Hepatocyte (in vitro differentiated cells): ENCODE data around the gene CILP. TPM values are rescaled to one million over a fixed set of nuclear protein-coding genes. Genes with fewer than 3 reads are reported as not detected.

ENCODE experiments used
- DNase-seq: peaks from one replicate; pipeline ENCODE4 v3.0.0-alpha.2; 2016; ENCODE audit warnings: low spot score
- H2AFZ ChIP-seq: fragments of 200-600 bp; sonication (generic); 2 replicates; pipeline ENCODE4 v1.6.0; 2016; ENCODE audit warnings: antibody characterized with exemption, mild to moderate bottlenecking
- H3K27ac ChIP-seq: fragments of 200-600 bp; sonication (generic); 2 replicates; pipeline ENCODE4 v1.5.1; 2016; ENCODE audit warnings: mild to moderate bottlenecking
- H3K27me3 ChIP-seq: fragments of 200-600 bp; sonication (generic); 2 replicates; pipeline ENCODE4 v1.6.1; 2016
- H3K36me3 ChIP-seq: fragments of 200-600 bp; sonication (generic); replicated peaks from 2 replicates; pipeline ENCODE4 v1.5.1; 2016; ENCODE audit warnings: low read depth; ENCODE audit not compliant: insufficient read depth
- H3K4me1 ChIP-seq: fragments of 200-600 bp; sonication (generic); 2 replicates; pipeline ENCODE4 v1.5.1; 2016; ENCODE audit warnings: mild to moderate bottlenecking, moderate library complexity; ENCODE audit not compliant: insufficient read depth
- H3K4me2 ChIP-seq: fragments of 200-600 bp; sonication (generic); 2 replicates; pipeline ENCODE4 v1.6.0; 2016
- H3K4me3 ChIP-seq: fragments of 200-600 bp; sonication (generic); 2 replicates; pipeline ENCODE4 v1.5.1; 2016; ENCODE audit warnings: mild to moderate bottlenecking
- H3K79me2 ChIP-seq: fragments of 200-600 bp; sonication (generic); 2 replicates; pipeline ENCODE4 v1.6.0; 2017; ENCODE audit warnings: mild to moderate bottlenecking
- H3K9me2 ChIP-seq: fragments of 200-600 bp; sonication (generic); replicated peaks from 2 replicates; pipeline ENCODE4 v1.6.0; 2017; ENCODE audit warnings: mild to moderate bottlenecking; ENCODE audit not compliant: insufficient read depth
- H3K9me3 ChIP-seq: fragments of 200-600 bp; sonication (generic); 2 replicates; pipeline ENCODE4 v1.5.1; 2016; ENCODE audit warnings: low read depth, mild to moderate bottlenecking
- H4K20me1 ChIP-seq: fragments of 200-600 bp; sonication (generic); 2 replicates; pipeline ENCODE4 v1.6.0; 2016; ENCODE audit warnings: mild to moderate bottlenecking; ENCODE audit not compliant: insufficient read depth, poor library complexity, severe bottlenecking
- EZH2 ChIP-seq: fragments of 200-600 bp; sonication (generic); IDR thresholded peaks from 2 replicates; pipeline ENCODE4 v1.6.1; 2016; ENCODE audit warnings: antibody characterized with exemption, mild to moderate bottlenecking, borderline replicate concordance
- EZH2phosphoT487 ChIP-seq: fragments of 200-600 bp; sonication (generic); IDR thresholded peaks from one replicate; pipeline ENCODE4 v1.6.1; 2018; ENCODE audit warnings: antibody characterized with exemption, mild to moderate bottlenecking, low read depth, moderate library complexity; ENCODE audit not compliant: unreplicated experiment, severe bottlenecking
- WGBS: methylation state at CpG from one replicate; pipeline ENCODE4 v1.1.6; 2016; ENCODE audit warnings: low lambda C conversion rate; ENCODE audit errors: missing lambda C conversion rate; 5-methylcytosine and 5-hydroxymethylcytosine counted together
- polyA plus RNA-seq: library from polyadenylated mRNA; unstranded; fragments of >200 nt; fragmentation: Nextera tagmentation; extraction: Ambion mirVana; gene quantifications from 2 replicates; pipeline ENCODE4 v1.2.1, GENCODE V29; 2016
- total RNA-seq: library from RNA; depleted of rRNA; stranded (reverse); fragments of >200 nt; gene quantifications from 2 replicates; pipeline ENCODE4 v1.2.3, GENCODE V29; 2014
- TF ChIP-seq, protein P1 (sequence below): fragments of 200-600 bp; sonication (generic); IDR thresholded peaks from 2 replicates; pipeline ENCODE4 v1.5.1; 2016; ENCODE audit warnings: antibody characterized with exemption, mild to moderate bottlenecking; ENCODE audit not compliant: poor library complexity

Gene CILP
- total and polyA plus RNA-seq, 2 experiments from 2014 or later = 67.1 to 96.4 TPM

DNA sequence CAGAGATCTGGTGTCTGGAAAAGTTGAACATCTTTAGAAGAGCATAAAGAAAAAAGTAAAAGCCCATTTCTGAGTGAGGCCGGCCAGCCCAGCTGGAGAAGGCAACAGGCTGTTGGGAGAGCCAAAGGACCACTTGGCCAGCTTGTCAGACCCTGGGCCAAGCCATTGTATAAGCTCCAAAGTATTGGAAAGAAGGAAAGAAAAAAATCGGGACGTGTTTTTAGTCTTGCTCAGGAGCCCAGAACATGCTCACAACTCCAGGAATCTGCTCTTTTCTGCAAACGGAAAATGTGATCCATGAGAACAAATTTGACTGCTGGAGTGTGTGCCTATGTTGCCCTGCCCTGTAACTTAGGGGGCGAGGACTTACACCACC lies 15.7 kb downstream of the CILP start:
- Histone ChIP-seq H3K4me2 (no peak overlapping the region), H3K4me1 (no peaks in the 10 kb centered on the region), H3K9me2 (no peaks in the 10 kb centered on the region), H3K27me3 (no peaks in the 10 kb centered on the region), H3K9me3 (no peaks in the 10 kb centered on the region), H3K27ac (no peak overlapping the region), H3K79me2 (no peaks in the 10 kb centered on the region), H2AFZ (no peak overlapping the region), H3K36me3 (no peaks in the 10 kb centered on the region), H3K4me3 (no peak overlapping the region), H4K20me1 (no peaks in the 10 kb centered on the region)
- DNase-seq = no peak
- TF ChIP-seq EZH2phosphoT487 (no peak), EZH2 (no peak)
- TF ChIP-seq, protein P1, sequence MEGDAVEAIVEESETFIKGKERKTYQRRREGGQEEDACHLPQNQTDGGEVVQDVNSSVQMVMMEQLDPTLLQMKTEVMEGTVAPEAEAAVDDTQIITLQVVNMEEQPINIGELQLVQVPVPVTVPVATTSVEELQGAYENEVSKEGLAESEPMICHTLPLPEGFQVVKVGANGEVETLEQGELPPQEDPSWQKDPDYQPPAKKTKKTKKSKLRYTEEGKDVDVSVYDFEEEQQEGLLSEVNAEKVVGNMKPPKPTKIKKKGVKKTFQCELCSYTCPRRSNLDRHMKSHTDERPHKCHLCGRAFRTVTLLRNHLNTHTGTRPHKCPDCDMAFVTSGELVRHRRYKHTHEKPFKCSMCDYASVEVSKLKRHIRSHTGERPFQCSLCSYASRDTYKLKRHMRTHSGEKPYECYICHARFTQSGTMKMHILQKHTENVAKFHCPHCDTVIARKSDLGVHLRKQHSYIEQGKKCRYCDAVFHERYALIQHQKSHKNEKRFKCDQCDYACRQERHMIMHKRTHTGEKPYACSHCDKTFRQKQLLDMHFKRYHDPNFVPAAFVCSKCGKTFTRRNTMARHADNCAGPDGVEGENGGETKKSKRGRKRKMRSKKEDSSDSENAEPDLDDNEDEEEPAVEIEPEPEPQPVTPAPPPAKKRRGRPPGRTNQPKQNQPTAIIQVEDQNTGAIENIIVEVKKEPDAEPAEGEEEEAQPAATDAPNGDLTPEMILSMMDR = no peak
- 92% methylated on average over 5 of the region's 5 CpGs for WGBS

DNA sequence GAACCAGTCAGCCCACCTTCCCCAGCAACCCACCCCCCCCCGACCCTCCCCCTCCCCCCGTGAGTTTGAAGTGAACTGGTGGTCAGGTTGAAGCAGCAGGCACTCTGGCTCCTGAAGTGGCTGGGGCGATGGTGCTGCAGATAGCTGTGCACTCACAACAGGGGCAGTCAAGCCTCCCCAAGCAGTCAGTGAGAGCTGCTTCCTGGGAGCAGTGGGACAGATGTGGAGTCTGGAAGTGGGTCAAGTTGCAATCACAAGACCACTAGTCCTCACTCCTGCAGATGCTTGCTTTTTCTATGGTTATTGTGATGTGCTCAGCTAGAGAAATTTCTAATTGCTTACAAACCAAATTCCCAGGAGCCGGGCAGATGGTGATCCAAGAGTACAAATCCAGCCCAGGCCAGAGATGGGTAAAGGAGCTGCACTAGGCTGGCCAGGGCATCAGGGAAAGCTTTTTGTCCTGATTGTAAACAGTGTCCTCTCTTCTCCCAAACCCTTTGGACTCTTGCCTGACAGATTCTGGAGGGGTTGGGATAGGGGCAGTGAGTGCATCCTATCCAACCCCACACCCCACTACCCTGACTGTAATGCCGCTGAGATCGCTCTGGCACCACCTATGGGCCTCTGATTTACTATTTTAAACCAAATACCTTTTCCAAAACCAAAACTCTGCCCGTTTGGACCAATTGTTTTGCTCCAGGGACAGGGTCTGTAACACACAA lies 16.3 kb downstream of the CILP start:
- Histone ChIP-seq H2AFZ (no peak overlapping the region), H3K27ac (no peak overlapping the region), H4K20me1 (no peaks in the 10 kb centered on the region), H3K4me1 (no peaks in the 10 kb centered on the region), H3K4me2 (no peak overlapping the region), H3K9me2 (no peaks in the 10 kb centered on the region), H3K4me3 (no peak overlapping the region), H3K9me3 (no peaks in the 10 kb centered on the region), H3K36me3 (no peaks in the 10 kb centered on the region), H3K27me3 (no peaks in the 10 kb centered on the region), H3K79me2 (no peaks in the 10 kb centered on the region)
- 71% methylated on average over 7 of the region's 7 CpGs for WGBS
- TF ChIP-seq EZH2phosphoT487 = no peak
- TF ChIP-seq, protein P1 = no peak
- no peak for TF ChIP-seq EZH2
- DNase-seq = no peak

DNA sequence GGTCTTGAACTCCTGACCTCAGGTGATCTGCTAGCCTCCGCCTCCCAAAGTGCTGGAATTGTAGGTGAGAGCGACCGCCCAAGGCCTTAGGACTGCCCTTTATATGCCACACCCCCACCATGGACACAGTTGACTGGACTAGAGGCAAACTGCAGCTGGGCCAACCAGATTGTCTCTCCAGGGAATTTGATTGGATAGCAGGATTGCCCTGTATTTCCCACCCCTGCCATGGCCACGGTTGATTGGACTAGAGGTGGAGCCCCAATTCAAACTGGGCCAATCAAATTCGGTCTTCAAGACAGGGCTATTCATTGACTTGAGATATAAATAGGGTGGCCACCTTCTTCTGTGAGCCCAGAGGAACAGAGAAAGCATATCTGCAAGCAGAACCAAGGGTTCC lies 19.3 kb downstream of the CILP start:
- no peak overlapping the region for H3K4me2 ChIP-seq
- H3K4me3 ChIP-seq = no peak overlapping the region
- no peaks in the 10 kb centered on the region for H4K20me1 ChIP-seq
- no peaks in the 10 kb centered on the region for H3K9me3 ChIP-seq
- no peak overlapping the region for H2AFZ ChIP-seq
- 95% methylated on average over 5 of the region's 5 CpGs for WGBS
- DNase-seq = no peak
- no peaks in the 10 kb centered on the region for H3K27me3 ChIP-seq
- no peaks in the 10 kb centered on the region for H3K4me1 ChIP-seq
- TF ChIP-seq, protein P1 = no peak
- no peak for TF ChIP-seq EZH2phosphoT487
- TF ChIP-seq EZH2 = no peak
- H3K27ac ChIP-seq = no peak overlapping the region
- no peaks in the 10 kb centered on the region for H3K9me2 ChIP-seq
- no peaks in the 10 kb centered on the region for H3K36me3 ChIP-seq
- no peaks in the 10 kb centered on the region for H3K79me2 ChIP-seq
